Esophagus squamous epithelium (tissue), 5 donors: ENCODE measurements around the gene KRT27. TPM values are rescaled to one million over a fixed set of nuclear protein-coding genes. Genes with fewer than 3 reads are reported as not detected.

Source experiments
- DNase-seq: peaks from one replicate; lab custom pipeline; 2025; lab: John Stamatoyannopoulos, UW
- H3K27ac ChIP-seq, 4 donors: fragments of 200-600 bp; sonication (generic); one replicate each; pipeline ENCODE4 v1.5.1; 2016 to 2019; ENCODE audit warnings: mild to moderate bottlenecking in 1 of 4
- H3K27me3 ChIP-seq, 4 donors: fragments of 200-600 bp; sonication (generic); 1 replicate in 3 of 4; 2 replicates in 1 of 4; pipeline versions ENCODE4 v1.5.1 to v1.6.0; 2017 to 2021; ENCODE audit warnings: antibody characterized with exemption in 1 of 4
- H3K36me3 ChIP-seq, 3 donors: fragments of 200-600 bp; sonication (generic); one replicate each; pipeline ENCODE4 v1.5.1; 2016 to 2019
- H3K4me1 ChIP-seq, 3 donors: fragments of 200-600 bp; sonication (generic); one replicate each; pipeline ENCODE4 v1.5.1; 2017 to 2019
- H3K4me3 ChIP-seq, 4 donors: fragments of 200-600 bp; sonication (generic); 1 replicate in 3 of 4; 2 replicates in 1 of 4; pipeline ENCODE4 v1.5.1; 2016 to 2019; ENCODE audit warnings: mild to moderate bottlenecking in 2 of 4, moderate library complexity in 1 of 4
- H3K9me3 ChIP-seq, 3 donors: fragments of 200-600 bp; sonication (generic); one replicate each; pipeline ENCODE4 v1.5.1; 2016 to 2019
- CTCF ChIP-seq, 6 experiments: fragments of 450-650 bp in 4 of 6; fragments of 200-600 bp in 2 of 6; sonication (generic) in 2 of 6; IDR thresholded peaks; one replicate each; pipeline ENCODE4 v1.5.1; 2016 to 2019; ENCODE audit warnings: antibody characterized with exemption in 6 of 6, mild to moderate bottlenecking in 4 of 6, moderate library complexity in 4 of 6
- POLR2A ChIP-seq, 4 donors: fragments of 450-650 bp; IDR thresholded peaks; one replicate each; pipeline ENCODE4 v1.6.1; 2017; ENCODE audit warnings: antibody characterized with exemption in 4 of 4, mild to moderate bottlenecking in 4 of 4, moderate library complexity in 3 of 4
- WGBS, 2 donors: methylation state at CpG; one replicate each; pipeline ENCODE4 v1.1.5; 2018; 5-methylcytosine and 5-hydroxymethylcytosine counted together
- intact Hi-C: fragments of 100-400 bp; cut with DNase I; formaldehyde crosslinking; loops from one replicate; pipeline ENCODE4 v1.15.0; 2022
- total RNA-seq, 4 donors: library from RNA; depleted of rRNA; stranded (reverse); fragments of >200 nt; gene quantifications; one replicate each; pipeline ENCODE4 v1.1.0, GENCODE V29; 2016
- donor health status: DM: yes; HTN: yes; CAD: no.

Gene KRT27
- total RNA-seq, 4 donors from 2014 or later = not detected

GRCh38 chr17:40765657-40766056, 16.7 kb downstream of the KRT27 start:
- Histone ChIP-seq H3K27me3 (peaks cover 0 to 20% (median 0%) of the 10 kb centered on the region in 4 donors), H3K4me3 (no peak overlapping the region), H3K27ac (no peak overlapping the region), H3K9me3 (peaks cover 0 to 28% (median 16%) of the 10 kb centered on the region in 3 donors), H3K36me3 (no peaks in the 10 kb centered on the region), H3K4me1 (no peaks in the 10 kb centered on the region)
- DNase-seq = no peak
- intact Hi-C loops = no loop called here
- WGBS, 2 donors = 76 to 85% methylated on average over 2 of the region's 2 CpGs
- TF ChIP-seq POLR2A (IDR thresholded peaks at IDR 0.05) = no peak
- no peak for TF ChIP-seq CTCF (IDR thresholded peaks at IDR 0.05)

- TF ChIP-seq CTCF (IDR thresholded peaks at IDR 0.05) = no peak
- no peak for TF ChIP-seq POLR2A (IDR thresholded peaks at IDR 0.05)
- peaks cover 0 to 40% (median 29%) of the 10 kb centered on the region in 3 donors for H3K9me3 ChIP-seq
Measured at GRCh38 chr17:40763752-40764151, 18.6 kb downstream of the KRT27 start.

GRCh38 chr17:40760105-40761016, 22.0 kb downstream of the KRT27 start:
- no peak for TF ChIP-seq POLR2A (IDR thresholded peaks at IDR 0.05)
- TF ChIP-seq CTCF (IDR thresholded peaks at IDR 0.05) = no peak
- H3K4me1 ChIP-seq = no peaks in the 10 kb centered on the region
- H3K27ac ChIP-seq = no peak overlapping the region
- no peaks in the 10 kb centered on the region for H3K36me3 ChIP-seq
- peaks cover 0 to 40% (median 29%) of the 10 kb centered on the region in 3 donors for H3K9me3 ChIP-seq
- DNase-seq = no peak
- intact Hi-C loops = no loop called here
- peaks cover 0 to 18% (median 0%) of the 10 kb centered on the region in 4 donors for H3K27me3 ChIP-seq
- H3K4me3 ChIP-seq = no peak overlapping the region
- WGBS, 2 donors = 13 to 25% methylated on average over 1 of the region's 1 CpG

More at GRCh38 chr17:40763752-40764151, 18.6 kb downstream of the KRT27 start:
- Histone ChIP-seq H3K27ac (no peak overlapping the region), H3K27me3 (peaks cover 0 to 16% (median 0%) of the 10 kb centered on the region in 4 donors), H3K36me3 (no peaks in the 10 kb centered on the region), H3K4me1 (no peaks in the 10 kb centered on the region), H3K4me3 (no peak overlapping the region)
- intact Hi-C loops = no loop called here
- 75 to 94% methylated on average over 1 of the region's 1 CpG for WGBS, 2 donors
- no peak for DNase-seq

GRCh38 chr17:40755231-40755630, 27.1 kb downstream of the KRT27 start, which contains the start of gene KRT25:
KRT25 (minus strand) TSS chr17:40755331; CDS start chr17:40755271, 60 bp downstream.
- no peak for TF ChIP-seq CTCF (IDR thresholded peaks at IDR 0.05)
- TF ChIP-seq POLR2A (IDR thresholded peaks at IDR 0.05) = no peak
- H3K36me3 ChIP-seq = no peaks in the 10 kb centered on the region
- no peak within 1 kb of the TSS for H3K27ac ChIP-seq
- 61 to 74% methylated on average over 4 of the region's 4 CpGs for WGBS, 2 donors
- H3K27me3 ChIP-seq = peaks cover 0 to 27% (median 0%) of the 10 kb centered on the region in 4 donors
- H3K4me3 ChIP-seq = no peak within 1 kb of the TSS
- intact Hi-C loops = no loop called here
- no peak for DNase-seq
- peaks cover 0 to 10% (median 8%) of the 10 kb centered on the region in 3 donors for H3K9me3 ChIP-seq
- H3K4me1 ChIP-seq = no peaks in the 10 kb centered on the region

- 81 to 90% methylated on average over 3 of the region's 3 CpGs for WGBS, 2 donors
- Histone ChIP-seq H3K27ac (no peak overlapping the region), H3K27me3 (peaks cover 0 to 30% (median 0%) of the 10 kb centered on the region in 4 donors), H3K4me3 (no peak overlapping the region), H3K36me3 (no peaks in the 10 kb centered on the region), H3K4me1 (no peaks in the 10 kb centered on the region), H3K9me3 (no peaks in the 10 kb centered on the region)
- intact Hi-C loops = no loop called here
- DNase-seq = no peak
- TF ChIP-seq POLR2A (IDR thresholded peaks at IDR 0.05) (no peak), CTCF (IDR thresholded peaks at IDR 0.05) (no peak)
Measured at GRCh38 chr17:40753804-40754203, 28.5 kb downstream of the KRT27 start.
